Measurements from ENCODE around the gene SPRED1. TPM values are rescaled to one million over a fixed set of nuclear protein-coding genes. Genes with fewer than 3 reads are reported as not detected.

SPRED1 gene
- polyA plus RNA-seq, 2 of the 4 experiments (the other 2 are of a cell fraction), result 6.0 to 8.6 TPM

- no peak overlapping the region for H3K27ac ChIP-seq
- H3K9me3 ChIP-seq, result no peaks in the 10 kb centered on the region
- CTCF ChIA-PET, result no interaction called here
- FAIRE-seq (no peak), ATAC-seq (no peak), DNase-seq (ENCODE audit: low read depth in 1 of 2, low spot score in 1 of 2) (no peak)
- H3K4me1 ChIP-seq, result no peaks in the 10 kb centered on the region
- POLR2A ChIA-PET, result no interaction called here
- TF ChIP-seq RARB (CRISPR knock-in tag; IDR thresholded peaks at IDR 0.05) (no peak), PHF8 (IDR thresholded peaks at IDR 0.05; ENCODE audit: borderline replicate concordance, low read depth) (no peak), BHLHE40 (IDR thresholded peaks at IDR 0.05; ENCODE audit: low read depth, low read length) (no peak), MYC (IDR thresholded peaks at IDR 0.05; ENCODE audit: borderline replicate concordance, low read length) (no peak), TP53 (CRISPR knock-in tag; IDR thresholded peaks at IDR 0.05) (no peak), KDM5A (IDR thresholded peaks at IDR 0.05) (no peak), RFX5 (IDR thresholded peaks at IDR 0.05) (no peak), EHMT2 (IDR thresholded peaks at IDR 0.05; ENCODE audit: low read depth) (no peak), SMC3 (IDR thresholded peaks at IDR 0.05) (no peak), RCOR1 (IDR thresholded peaks at IDR 0.05; ENCODE audit: low read depth, low read length) (no peak)
- no peak overlapping the region for H3K4me2 ChIP-seq
- H3K4me3 ChIP-seq, result no peak overlapping the region
- WGBS (ENCODE audit: missing lambda C conversion rate), result 98% methylated on average over 2 of the region's 2 CpGs
These were observed 54.6 kb downstream of the SPRED1 start for GRCh38 chr15:38307251-38307650.

GRCh38 chr15:38307861-38308641 lies 55.4 kb downstream of the SPRED1 start:
- POLR2A ChIA-PET, result no interaction called here
- no peak overlapping the region for H3K27ac ChIP-seq
- DNase-seq (ENCODE audit: low read depth in 1 of 2, low spot score in 1 of 2) (no peak), ATAC-seq (no peak), FAIRE-seq (no peak)
- no peaks in the 10 kb centered on the region for H3K9me3 ChIP-seq
- no peaks in the 10 kb centered on the region for H3K4me1 ChIP-seq
- 86% methylated on average over 5 of the region's 5 CpGs for WGBS (ENCODE audit: missing lambda C conversion rate)
- H3K4me2 ChIP-seq, result no peak overlapping the region
- no peak overlapping the region for H3K4me3 ChIP-seq
- TF ChIP-seq POLR2AphosphoS2 (conservative IDR thresholded peaks at IDR 0.05; ENCODE audit: low read length) (no peak), ESRRA (IDR thresholded peaks at IDR 0.05; ENCODE audit: borderline replicate concordance, low read length) (no peak), HDAC2 (IDR thresholded peaks at IDR 0.05) (no peak), MAX (IDR thresholded peaks at IDR 0.05) (no peak), CHD2 (IDR thresholded peaks at IDR 0.05; ENCODE audit: low read length, partially characterized antibody) (no peak), HMGXB4 (CRISPR knock-in tag; IDR thresholded peaks at IDR 0.05; ENCODE audit: borderline replicate concordance) (no peak), HES2 (IDR thresholded peaks at IDR 0.05) (no peak), TP53 (CRISPR knock-in tag; IDR thresholded peaks at IDR 0.05) (no peak), HOXA7 (CRISPR knock-in tag; IDR thresholded peaks at IDR 0.05) (no peak), CBX8 (IDR thresholded peaks at IDR 0.05) (no peak), PHF8 (IDR thresholded peaks at IDR 0.05; ENCODE audit: borderline replicate concordance, low read depth) (no peak), KDM1A (IDR thresholded peaks at IDR 0.05; ENCODE audit: low read depth) (no peak)
- CTCF ChIA-PET, result no interaction called here

- Histone ChIP-seq H3K9me3 (no peaks in the 10 kb centered on the region), H3K4me2 (no peak overlapping the region), H3K4me3 (no peak overlapping the region), H3K27ac (no peak overlapping the region), H3K4me1 (no peaks in the 10 kb centered on the region)
- no peak for TF ChIP-seq CHD4 (IDR thresholded peaks at IDR 0.05; ENCODE audit: borderline replicate concordance)
- no peak for TF ChIP-seq POLR2AphosphoS2 (conservative IDR thresholded peaks at IDR 0.05; ENCODE audit: low read length)
- no peak for TF ChIP-seq BCL3 (IDR thresholded peaks at IDR 0.05)
- TF ChIP-seq NR3C1 (IDR thresholded peaks at IDR 0.05), result no peak
- TF ChIP-seq MYC (IDR thresholded peaks at IDR 0.05; ENCODE audit: borderline replicate concordance, low read length), result no peak
- TF ChIP-seq E2F6 (IDR thresholded peaks at IDR 0.05; ENCODE audit: borderline replicate concordance, low read depth), result no peak
- POLR2A ChIA-PET, result no interaction called here
- CTCF ChIA-PET, result no interaction called here
- WGBS (ENCODE audit: missing lambda C conversion rate), result 92% methylated on average over 3 of the region's 3 CpGs
- ATAC-seq, result no peak
- FAIRE-seq, result no peak
- DNase-seq (ENCODE audit: low read depth in 1 of 2, low spot score in 1 of 2), result no peak
These were observed 56.2 kb downstream of the SPRED1 start for GRCh38 chr15:38308797-38309196.

All from A549 (cell line).